ENCODE measurements around the gene LIX1L.

Gene LIX1L

GRCh38 chr1:145957443-145958319, at the start of gene LIX1L:
TSS of gene LIX1L (minus strand) at chr1:145958017. CDS start at chr1:145957927, 90 bp downstream.
- peak; percentile 95 to 97 for DNase-seq

- no peak for DNase-seq
Observed at GRCh38 chr1:146001709-146002108, 43.9 kb upstream of the LIX1L start.

GRCh38 chr1:145999321-146000024, 41.7 kb upstream of the LIX1L start:
- no peak for DNase-seq

- no peak for DNase-seq
Observed at GRCh38 chr1:145997718-145998023, 39.9 kb upstream of the LIX1L start.

- peak; percentile 53 to 55 for DNase-seq
Observed at GRCh38 chr1:145997016-145997717, 39.4 kb upstream of the LIX1L start.

- peak; percentile 93 to 94 for DNase-seq
Observed at GRCh38 chr1:145996433-145997015, 38.7 kb upstream of the LIX1L start, which contains the start of gene TXNIP. TSS of gene TXNIP (minus strand) at chr1:145996579. CDS start at chr1:145996266, 313 bp downstream.

- DNase-seq: no peak
Observed at GRCh38 chr1:145995964-145996432, 38.2 kb upstream of the LIX1L start.

GRCh38 chr1:145995148-145995881, 37.5 kb upstream of the LIX1L start:
- no peak for DNase-seq

- peak; percentile 48 to 63 for DNase-seq
Observed at GRCh38 chr1:145994391-145995120, 36.7 kb upstream of the LIX1L start.

GRCh38 chr1:145993618-145994390, 36.0 kb upstream of the LIX1L start:
- no peak for DNase-seq

- DNase-seq: no peak
Observed at GRCh38 chr1:145992958-145993617, 35.3 kb upstream of the LIX1L start.

- DNase-seq: no peak
Observed at GRCh38 chr1:145992502-145992936, 34.7 kb upstream of the LIX1L start.

- no peak for DNase-seq
Observed at GRCh38 chr1:145991735-145992412, 34.1 kb upstream of the LIX1L start.

- no peak for DNase-seq
Observed at GRCh38 chr1:145990249-145990855, 32.5 kb upstream of the LIX1L start.

GRCh38 chr1:145988773-145989172, 31.0 kb upstream of the LIX1L start:
- DNase-seq: no peak

GRCh38 chr1:145987926-145988325, 30.1 kb upstream of the LIX1L start:
- DNase-seq: no peak

GRCh38 chr1:145986551-145986950, 28.7 kb upstream of the LIX1L start:
- no peak for DNase-seq

- no peak for DNase-seq
Observed at GRCh38 chr1:145985502-145986439, 28.0 kb upstream of the LIX1L start.
